ENCODE measurements around the gene ABHD12. TPM values are rescaled to one million over a fixed set of nuclear protein-coding genes. Genes with fewer than 3 reads are reported as not detected.
A peak's percentile ranks its signal among the peaks of the same experiment; 100 is the strongest.

ABHD12 gene
- total RNA-seq, 3 donors from 2014 or later (not counting 1 experiment from before 2014, with no cell fraction given): 28.5 to 34.6 (median 34.5) TPM

DNA sequence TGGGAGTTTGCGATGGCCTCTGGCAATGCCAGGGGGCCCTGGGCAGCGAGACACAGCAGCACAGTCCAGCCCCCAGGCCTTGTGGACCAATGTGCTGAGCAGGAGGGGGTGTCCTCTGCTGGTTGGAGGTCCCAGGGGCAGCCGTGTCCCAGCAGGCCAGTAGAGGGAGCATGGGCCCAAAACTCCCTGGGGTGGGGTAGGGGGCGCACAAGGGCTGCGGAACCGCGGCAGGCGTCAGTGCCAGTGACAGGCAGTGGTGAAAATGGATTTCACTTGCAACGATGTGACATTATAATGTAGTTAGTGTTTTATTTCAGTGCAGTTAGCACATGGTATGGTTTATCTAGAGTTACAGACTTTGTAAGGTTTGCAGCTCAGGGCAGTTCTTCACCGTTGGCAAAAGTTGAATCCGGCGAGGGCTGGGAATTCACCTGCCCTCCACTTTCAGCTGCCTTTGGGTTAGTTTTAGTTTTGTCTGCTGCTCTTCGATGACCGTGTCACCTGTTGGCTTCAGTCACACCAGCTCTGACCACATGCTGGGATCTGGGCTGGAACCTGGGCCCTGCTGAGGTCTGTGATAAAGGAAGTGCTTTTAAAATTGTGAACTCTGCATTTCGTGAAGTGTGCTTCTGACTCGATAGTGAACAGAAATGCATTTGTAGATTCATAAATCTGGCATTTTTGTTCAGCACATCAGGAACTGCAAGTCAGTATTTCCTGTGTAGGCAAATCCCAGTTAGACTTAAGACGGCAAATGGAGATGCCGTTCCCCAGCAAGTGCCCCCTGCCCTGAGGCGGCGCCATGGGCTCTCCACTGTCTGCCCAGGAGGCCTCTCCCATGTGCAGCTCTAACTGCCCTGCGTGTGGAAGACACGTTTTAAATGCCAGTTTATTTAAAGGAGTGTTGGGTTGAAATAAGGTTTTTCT lies 95.9 kb downstream of the ABHD12 start:
- ATAC-seq (peak; percentile 72 to 91 (median 86)), DNase-seq (peak; percentile 34 to 77)
- Histone ChIP-seq H3K27ac (ENCODE audit: low read length) (no peak overlapping the region), H3K9me3 (ENCODE audit: control insufficient read depth, insufficient read depth, low read length) (no peaks in the 10 kb centered on the region), H3K4me1 (ENCODE audit: control insufficient read depth, insufficient read depth, low read length) (peaks cover 4% of the 10 kb centered on the region), H3K27me3 (ENCODE audit: control insufficient read depth, insufficient read depth, low read length) (no peaks in the 10 kb centered on the region), H3K36me3 (ENCODE audit: control insufficient read depth, insufficient read depth, low read length) (peaks cover 17% of the 10 kb centered on the region), H3K4me3 (ENCODE audit: low read length) (no peak overlapping the region)
- H3K27me3 Mint-ChIP-seq (ENCODE audit: low read depth in 2 of 2): no peaks in the 10 kb centered on the region
- H3K27ac Mint-ChIP-seq: peak overlapping the region; percentile 38
- no peaks in the 10 kb centered on the region for H3K4me1 Mint-ChIP-seq
- H3K4me3 Mint-ChIP-seq: no peak overlapping the region
- no peaks in the 10 kb centered on the region for H3K36me3 Mint-ChIP-seq
- intact Hi-C loops (cut with micrococcal nuclease): loop anchor here (1.0 kb wide), 1 partner anchor 105 kb away; no protein-coding TSS in a partner anchor
- TF ChIP-seq, protein P1, sequence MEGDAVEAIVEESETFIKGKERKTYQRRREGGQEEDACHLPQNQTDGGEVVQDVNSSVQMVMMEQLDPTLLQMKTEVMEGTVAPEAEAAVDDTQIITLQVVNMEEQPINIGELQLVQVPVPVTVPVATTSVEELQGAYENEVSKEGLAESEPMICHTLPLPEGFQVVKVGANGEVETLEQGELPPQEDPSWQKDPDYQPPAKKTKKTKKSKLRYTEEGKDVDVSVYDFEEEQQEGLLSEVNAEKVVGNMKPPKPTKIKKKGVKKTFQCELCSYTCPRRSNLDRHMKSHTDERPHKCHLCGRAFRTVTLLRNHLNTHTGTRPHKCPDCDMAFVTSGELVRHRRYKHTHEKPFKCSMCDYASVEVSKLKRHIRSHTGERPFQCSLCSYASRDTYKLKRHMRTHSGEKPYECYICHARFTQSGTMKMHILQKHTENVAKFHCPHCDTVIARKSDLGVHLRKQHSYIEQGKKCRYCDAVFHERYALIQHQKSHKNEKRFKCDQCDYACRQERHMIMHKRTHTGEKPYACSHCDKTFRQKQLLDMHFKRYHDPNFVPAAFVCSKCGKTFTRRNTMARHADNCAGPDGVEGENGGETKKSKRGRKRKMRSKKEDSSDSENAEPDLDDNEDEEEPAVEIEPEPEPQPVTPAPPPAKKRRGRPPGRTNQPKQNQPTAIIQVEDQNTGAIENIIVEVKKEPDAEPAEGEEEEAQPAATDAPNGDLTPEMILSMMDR (IDR thresholded peaks at IDR 0.05): peak; percentile 56
- WGBS (ENCODE audit: insufficient coverage): 61% methylated on average over 22 of the region's 22 CpGs
- H3K9me3 Mint-ChIP-seq: no peaks in the 10 kb centered on the region

DNA sequence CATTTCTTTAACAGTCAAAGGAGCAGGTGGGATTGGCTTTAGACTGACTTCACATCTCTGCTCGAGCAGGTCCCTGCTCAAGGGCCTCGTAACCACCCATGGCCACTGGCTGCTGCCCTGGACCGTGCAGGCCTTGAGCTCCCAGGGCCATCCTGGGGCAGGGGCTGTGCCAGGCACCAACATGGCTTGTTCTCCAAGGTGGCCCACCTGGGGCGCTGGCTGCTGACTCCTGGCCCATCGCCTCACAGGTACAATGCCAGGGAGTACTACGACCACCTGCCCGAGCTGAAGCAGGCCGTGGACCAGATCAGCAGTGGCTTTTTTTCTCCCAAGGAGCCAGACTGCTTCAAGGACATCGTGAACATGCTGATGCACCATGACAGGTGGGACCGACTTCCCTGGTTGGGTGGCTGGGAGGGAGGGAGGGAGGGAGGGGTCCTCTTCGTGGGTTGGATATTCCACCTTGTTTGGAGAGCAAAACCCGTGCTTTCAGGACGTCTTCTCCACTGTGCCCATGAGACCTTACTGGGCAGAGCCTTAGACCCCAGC lies 96.7 kb downstream of the ABHD12 start:
- no peaks in the 10 kb centered on the region for H3K4me1 Mint-ChIP-seq
- no peaks in the 10 kb centered on the region for H3K9me3 Mint-ChIP-seq
- Histone ChIP-seq H3K27ac (ENCODE audit: low read length) (no peak overlapping the region), H3K27me3 (ENCODE audit: control insufficient read depth, insufficient read depth, low read length) (no peaks in the 10 kb centered on the region), H3K4me3 (ENCODE audit: low read length) (no peak overlapping the region), H3K36me3 (ENCODE audit: control insufficient read depth, insufficient read depth, low read length) (peaks cover 17% of the 10 kb centered on the region), H3K4me1 (ENCODE audit: control insufficient read depth, insufficient read depth, low read length) (peaks cover 4% of the 10 kb centered on the region), H3K9me3 (ENCODE audit: control insufficient read depth, insufficient read depth, low read length) (no peaks in the 10 kb centered on the region)
- no peak overlapping the region for H3K4me3 Mint-ChIP-seq
- no peaks in the 10 kb centered on the region for H3K36me3 Mint-ChIP-seq
- intact Hi-C loops (cut with micrococcal nuclease): loop anchor here (1.0 kb wide), 1 partner anchor 105 kb away; no protein-coding TSS in a partner anchor
- ATAC-seq: no peak
- no peaks in the 10 kb centered on the region for H3K27me3 Mint-ChIP-seq (ENCODE audit: low read depth in 2 of 2)
- DNase-seq: no peak
- WGBS (ENCODE audit: insufficient coverage): 95% methylated on average over 13 of the region's 13 CpGs
- TF ChIP-seq, protein P1 (IDR thresholded peaks at IDR 0.05): no peak
- H3K27ac Mint-ChIP-seq: peak overlapping the region; percentile 38

DNA sequence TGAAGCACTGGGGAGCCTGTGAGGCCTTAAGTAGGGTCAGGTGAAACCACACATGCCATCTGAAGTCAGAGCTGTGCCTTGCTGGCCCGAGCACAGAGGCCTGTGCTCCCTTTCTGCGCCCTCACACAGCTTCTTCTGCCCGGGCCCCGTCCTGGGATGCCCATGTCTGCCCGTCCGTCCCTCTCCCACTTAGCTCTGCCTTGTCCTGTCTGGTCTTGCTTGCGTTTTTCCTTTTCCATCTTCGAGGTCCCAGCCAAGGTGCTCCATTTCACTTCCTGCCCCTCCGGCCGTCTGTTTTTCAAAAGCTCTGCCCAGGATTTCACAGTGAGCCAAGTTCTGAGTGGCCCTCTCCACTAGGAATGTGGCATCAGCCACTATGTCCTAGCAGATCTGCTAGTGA lies 97.1 kb downstream of the ABHD12 start:
- DNase-seq (no peak), ATAC-seq (no peak)
- TF ChIP-seq, protein P1 (IDR thresholded peaks at IDR 0.05): no peak
- H3K27me3 ChIP-seq (ENCODE audit: control insufficient read depth, insufficient read depth, low read length): no peaks in the 10 kb centered on the region
- peaks cover 4% of the 10 kb centered on the region for H3K4me1 ChIP-seq (ENCODE audit: control insufficient read depth, insufficient read depth, low read length)
- Mint-ChIP-seq H3K9me3 (no peaks in the 10 kb centered on the region), H3K4me1 (no peaks in the 10 kb centered on the region), H3K27ac (no peak overlapping the region), H3K27me3 (ENCODE audit: low read depth in 2 of 2) (no peaks in the 10 kb centered on the region), H3K4me3 (no peak overlapping the region), H3K36me3 (no peaks in the 10 kb centered on the region)
- WGBS (ENCODE audit: insufficient coverage): 94% methylated on average over 10 of the region's 10 CpGs
- intact Hi-C loops (cut with micrococcal nuclease): no loop called here
- H3K9me3 ChIP-seq (ENCODE audit: control insufficient read depth, insufficient read depth, low read length): no peaks in the 10 kb centered on the region
- no peak overlapping the region for H3K27ac ChIP-seq (ENCODE audit: low read length)
- H3K4me3 ChIP-seq (ENCODE audit: low read length): no peak overlapping the region
- peaks cover 17% of the 10 kb centered on the region for H3K36me3 ChIP-seq (ENCODE audit: control insufficient read depth, insufficient read depth, low read length)

Data from natural killer cell (primary cell).